NCI-H2227 (cell line): Measurements from ENCODE around the gene SLC25A17.
A peak's percentile ranks its signal among the peaks of the same experiment; 100 is the strongest.
"Not testable (repeated sequence)": the region's sequence is repeated elsewhere in the genome, so short reads cannot be mapped to it uniquely, and the experiment has no call there.

Experiments
- DNase-seq: peaks from one replicate; lab custom pipeline; 2025; ENCODE audit not compliant: unreplicated experiment; lab: John Stamatoyannopoulos, UW

SLC25A17 gene

GRCh38 chr22:40758851-40759250 lies 60.3 kb downstream of the SLC25A17 start:
- DNase-seq = not testable (repeated sequence)

- no peak for DNase-seq
Observed at GRCh38 chr22:40758390-40758789, 60.8 kb downstream of the SLC25A17 start.

- no peak for DNase-seq
Observed at GRCh38 chr22:40757071-40757470, 62.1 kb downstream of the SLC25A17 start.

GRCh38 chr22:40753114-40753513 lies 66.0 kb downstream of the SLC25A17 start:
- no peak for DNase-seq

- no peak for DNase-seq
Observed at GRCh38 chr22:40751250-40751649, 67.9 kb downstream of the SLC25A17 start.

- DNase-seq = no peak
Observed at GRCh38 chr22:40749829-40750228, 69.3 kb downstream of the SLC25A17 start.

GRCh38 chr22:40748388-40749355 lies 70.5 kb downstream of the SLC25A17 start:
- no peak for DNase-seq

GRCh38 chr22:40747361-40747760 lies 71.8 kb downstream of the SLC25A17 start:
- no peak for DNase-seq

- DNase-seq = no peak
Observed at GRCh38 chr22:40746428-40747220, 72.5 kb downstream of the SLC25A17 start.

GRCh38 chr22:40743768-40744167 lies 75.4 kb downstream of the SLC25A17 start:
- DNase-seq = no peak

GRCh38 chr22:40741116-40741515 lies 78.0 kb downstream of the SLC25A17 start:
- DNase-seq = no peak

GRCh38 chr22:40739721-40740120 lies 79.4 kb downstream of the SLC25A17 start:
- DNase-seq = no peak

- DNase-seq = no peak
Observed at GRCh38 chr22:40733919-40734318, 85.2 kb downstream of the SLC25A17 start.

- no peak for DNase-seq
Observed at GRCh38 chr22:40732999-40733292, 86.2 kb downstream of the SLC25A17 start.

GRCh38 chr22:40729284-40729683 lies 89.9 kb downstream of the SLC25A17 start:
- no peak for DNase-seq

GRCh38 chr22:40728731-40729189 lies 90.4 kb downstream of the SLC25A17 start:
- peak; percentile 11 for DNase-seq

GRCh38 chr22:40727964-40728615 lies 91.1 kb downstream of the SLC25A17 start:
- no peak for DNase-seq

- DNase-seq = no peak
Observed at GRCh38 chr22:40727070-40727963, 91.8 kb downstream of the SLC25A17 start.

- peak; percentile 25 for DNase-seq
Observed at GRCh38 chr22:40726514-40726913, 92.6 kb downstream of the SLC25A17 start.

- DNase-seq = no peak
Observed at GRCh38 chr22:40723396-40723933, 95.7 kb downstream of the SLC25A17 start.
